ENCODE measurements around the gene SNX19.

GRCh38 chr11:130916910-130917309 is 631 bp upstream of the SNX19 start:
- no peak for TF ChIP-seq POLR2AphosphoS5 (IDR thresholded peaks at IDR 0.05)
- TF ChIP-seq, protein P1, sequence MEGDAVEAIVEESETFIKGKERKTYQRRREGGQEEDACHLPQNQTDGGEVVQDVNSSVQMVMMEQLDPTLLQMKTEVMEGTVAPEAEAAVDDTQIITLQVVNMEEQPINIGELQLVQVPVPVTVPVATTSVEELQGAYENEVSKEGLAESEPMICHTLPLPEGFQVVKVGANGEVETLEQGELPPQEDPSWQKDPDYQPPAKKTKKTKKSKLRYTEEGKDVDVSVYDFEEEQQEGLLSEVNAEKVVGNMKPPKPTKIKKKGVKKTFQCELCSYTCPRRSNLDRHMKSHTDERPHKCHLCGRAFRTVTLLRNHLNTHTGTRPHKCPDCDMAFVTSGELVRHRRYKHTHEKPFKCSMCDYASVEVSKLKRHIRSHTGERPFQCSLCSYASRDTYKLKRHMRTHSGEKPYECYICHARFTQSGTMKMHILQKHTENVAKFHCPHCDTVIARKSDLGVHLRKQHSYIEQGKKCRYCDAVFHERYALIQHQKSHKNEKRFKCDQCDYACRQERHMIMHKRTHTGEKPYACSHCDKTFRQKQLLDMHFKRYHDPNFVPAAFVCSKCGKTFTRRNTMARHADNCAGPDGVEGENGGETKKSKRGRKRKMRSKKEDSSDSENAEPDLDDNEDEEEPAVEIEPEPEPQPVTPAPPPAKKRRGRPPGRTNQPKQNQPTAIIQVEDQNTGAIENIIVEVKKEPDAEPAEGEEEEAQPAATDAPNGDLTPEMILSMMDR (IDR thresholded peaks at IDR 0.05) = no peak
- no peak for TF ChIP-seq POLR2A (IDR thresholded peaks at IDR 0.05)
